Eye (tissue), 1 donor: Measurements from ENCODE around the gene GRIN1.

Experiments
- DNase-seq: peaks from one replicate; pipeline ENCODE4 v3.0.0-alpha.2; 2015

GRIN1 gene

DNA sequence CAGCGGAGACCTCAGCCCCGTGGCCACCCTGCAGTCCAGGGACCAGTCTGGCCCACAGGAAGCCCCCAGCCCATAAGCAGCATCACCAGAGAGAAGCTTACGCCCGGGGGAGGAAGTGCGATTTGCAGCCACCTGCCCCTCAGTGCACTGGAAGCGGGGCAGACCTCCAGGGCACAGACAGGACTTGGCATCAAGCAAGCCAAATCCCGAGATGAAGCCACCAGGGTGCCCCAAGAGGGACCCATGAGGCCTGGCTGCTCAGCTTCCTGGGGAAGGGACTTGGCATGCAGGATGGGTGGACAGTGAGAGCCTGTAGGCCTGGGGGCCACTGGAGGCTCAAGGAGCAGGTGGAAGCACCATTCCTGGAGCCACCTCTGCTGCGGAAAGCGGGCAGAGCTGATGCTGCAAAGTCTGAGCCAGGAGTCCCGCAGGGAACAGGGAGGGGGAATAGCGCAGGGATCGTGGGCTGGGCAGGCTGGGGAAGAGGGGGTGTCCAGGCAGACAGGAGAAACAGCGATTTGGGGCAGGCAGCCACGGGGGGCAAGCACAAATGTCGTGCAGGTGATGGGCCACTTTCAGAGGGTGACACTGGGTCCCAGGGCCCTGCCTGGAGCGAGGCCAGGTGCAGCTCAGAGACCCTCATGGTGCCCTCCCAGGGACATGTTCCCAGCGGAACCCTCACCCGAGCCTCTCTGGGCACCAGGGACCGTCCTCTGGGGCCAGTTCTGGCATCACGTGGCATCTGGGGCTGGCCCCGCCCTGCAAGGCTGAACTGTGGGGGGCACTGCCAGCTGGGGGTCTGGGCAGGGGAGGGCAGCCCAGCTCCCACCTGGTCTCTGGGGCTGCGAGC lies 27.7 kb downstream of the GRIN1 start:
- no peak for DNase-seq

DNA sequence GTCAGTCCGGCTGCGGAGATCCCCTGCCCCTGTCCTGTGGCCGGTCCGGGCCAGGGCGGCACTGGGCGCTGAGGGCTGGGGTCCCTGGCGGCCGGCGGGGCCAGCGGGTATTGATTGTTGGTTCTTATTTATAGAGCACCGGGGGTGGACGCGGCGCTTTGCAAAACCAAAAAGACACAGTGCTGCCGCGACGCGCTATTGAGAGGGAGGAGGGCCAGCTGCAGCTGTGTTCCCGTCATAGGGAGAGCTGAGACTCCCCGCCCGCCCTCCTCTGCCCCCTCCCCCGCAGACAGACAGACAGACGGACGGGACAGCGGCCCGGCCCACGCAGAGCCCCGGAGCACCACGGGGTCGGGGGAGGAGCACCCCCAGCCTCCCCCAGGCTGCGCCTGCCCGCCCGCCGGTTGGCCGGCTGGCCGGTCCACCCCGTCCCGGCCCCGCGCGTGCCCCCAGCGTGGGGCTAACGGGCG lies 28.4 kb downstream of the GRIN1 start:
- no peak for DNase-seq

DNA sequence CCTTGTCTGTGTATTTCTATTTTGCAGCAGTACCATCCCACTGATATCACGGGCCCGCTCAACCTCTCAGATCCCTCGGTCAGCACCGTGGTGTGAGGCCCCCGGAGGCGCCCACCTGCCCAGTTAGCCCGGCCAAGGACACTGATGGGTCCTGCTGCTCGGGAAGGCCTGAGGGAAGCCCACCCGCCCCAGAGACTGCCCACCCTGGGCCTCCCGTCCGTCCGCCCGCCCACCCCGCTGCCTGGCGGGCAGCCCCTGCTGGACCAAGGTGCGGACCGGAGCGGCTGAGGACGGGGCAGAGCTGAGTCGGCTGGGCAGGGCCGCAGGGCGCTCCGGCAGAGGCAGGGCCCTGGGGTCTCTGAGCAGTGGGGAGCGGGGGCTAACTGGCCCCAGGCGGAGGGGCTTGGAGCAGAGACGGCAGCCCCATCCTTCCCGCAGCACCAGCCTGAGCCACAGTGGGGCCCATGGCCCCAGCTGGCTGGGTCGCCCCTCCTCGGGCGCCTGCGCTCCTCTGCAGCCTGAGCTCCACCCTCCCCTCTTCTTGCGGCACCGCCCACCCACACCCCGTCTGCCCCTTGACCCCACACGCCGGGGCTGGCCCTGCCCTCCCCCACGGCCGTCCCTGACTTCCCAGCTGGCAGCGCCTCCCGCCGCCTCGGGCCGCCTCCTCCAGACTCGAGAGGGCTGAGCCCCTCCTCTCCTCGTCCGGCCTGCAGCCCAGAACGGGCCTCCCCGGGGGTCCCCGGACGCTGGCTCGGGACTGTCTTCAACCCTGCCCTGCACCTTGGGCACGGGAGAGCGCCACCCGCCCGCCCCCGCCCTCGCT lies 29.0 kb downstream of the GRIN1 start:
- DNase-seq, result peak; percentile 61

DNA sequence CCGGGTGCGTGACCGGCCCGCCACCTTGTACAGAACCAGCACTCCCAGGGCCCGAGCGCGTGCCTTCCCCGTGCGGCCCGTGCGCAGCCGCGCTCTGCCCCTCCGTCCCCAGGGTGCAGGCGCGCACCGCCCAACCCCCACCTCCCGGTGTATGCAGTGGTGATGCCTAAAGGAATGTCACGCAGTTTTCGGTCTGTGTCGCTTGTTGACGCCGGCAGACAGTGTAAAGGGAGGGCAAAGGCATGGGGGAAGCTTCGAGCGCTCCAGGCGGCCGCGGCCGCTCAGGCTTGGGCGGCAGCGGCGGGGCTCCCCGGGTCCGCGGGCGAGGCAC lies 29.6 kb downstream of the GRIN1 start:
- DNase-seq, result peak; percentile 47

DNA sequence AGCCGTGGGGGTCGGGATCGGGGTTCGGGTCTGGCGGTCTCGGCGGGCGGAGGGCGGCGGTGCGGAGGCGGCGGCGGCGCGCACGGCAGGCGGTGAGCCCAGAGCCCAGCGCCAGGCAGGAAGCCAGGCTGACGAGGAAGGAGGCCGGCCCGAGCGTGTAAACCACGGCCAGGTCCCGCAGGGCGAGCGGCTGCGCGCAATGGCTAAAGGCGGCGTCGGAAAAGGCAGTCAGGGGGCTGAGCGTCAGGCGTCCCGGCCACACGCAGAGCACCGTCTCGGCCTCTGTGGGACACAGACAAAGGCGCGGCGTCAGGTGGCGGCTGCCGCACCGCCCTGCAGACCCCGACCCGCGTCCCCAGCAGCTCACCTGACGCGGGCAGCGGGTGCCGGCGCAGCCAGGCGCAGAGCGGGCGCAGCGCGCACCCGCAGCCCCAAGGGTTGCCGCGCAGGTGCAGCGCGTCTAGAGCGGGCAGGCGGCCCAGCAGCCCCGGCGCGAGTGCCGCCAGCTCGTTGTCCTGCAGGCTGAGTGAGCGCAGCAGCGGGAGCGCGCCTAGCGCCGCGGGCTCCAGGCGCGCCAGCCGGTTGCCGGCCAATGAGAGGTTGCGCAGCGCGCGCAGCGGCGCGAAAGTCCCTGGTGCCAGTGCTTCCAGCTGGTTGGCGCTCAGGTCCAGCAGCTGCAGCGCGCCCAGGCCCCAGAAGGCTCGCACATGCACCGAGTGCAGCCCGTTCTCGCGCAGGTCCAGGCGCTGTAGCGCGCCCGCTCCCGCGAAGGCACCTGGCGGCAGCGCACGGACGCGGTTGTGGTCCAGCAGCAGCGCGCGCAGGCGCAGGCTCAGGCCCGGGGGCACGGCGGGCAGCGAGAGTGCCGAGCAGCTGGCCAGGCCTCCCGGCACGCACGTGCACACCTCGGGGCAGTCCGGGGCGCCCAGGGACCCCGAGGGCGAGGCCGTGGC lies 30.2 kb downstream of the GRIN1 start:
- peak; percentile 85 for DNase-seq

DNA sequence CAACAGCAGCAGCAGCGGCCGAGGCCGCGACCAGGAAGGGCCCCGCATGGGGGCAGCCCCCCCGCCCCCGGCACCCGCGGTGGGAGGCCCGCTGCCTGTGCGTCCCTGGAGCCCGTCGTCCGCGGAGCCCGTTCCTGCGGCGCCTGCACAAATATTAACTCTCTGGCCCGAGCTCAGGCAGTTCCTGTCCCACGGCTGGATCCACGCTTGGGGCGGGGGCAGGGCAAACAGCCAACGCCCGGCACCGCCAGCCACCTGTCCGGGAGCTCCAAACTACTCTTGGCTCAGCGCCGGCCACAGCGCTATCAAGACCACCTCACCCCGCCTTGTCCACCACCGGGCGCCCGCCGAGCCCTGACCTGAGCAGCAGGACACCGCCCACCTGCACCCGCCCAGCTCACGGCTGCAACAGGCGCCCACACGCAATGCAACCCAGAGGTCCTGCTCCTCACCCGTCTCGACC lies 31.0 kb downstream of the GRIN1 start, which contains the start of gene LRRC26:
LRRC26 (minus strand) TSS at position 156 of the 463 bp plus-strand sequence; CDS start at position 48, 108 bp downstream.
- DNase-seq, result no peak

DNA sequence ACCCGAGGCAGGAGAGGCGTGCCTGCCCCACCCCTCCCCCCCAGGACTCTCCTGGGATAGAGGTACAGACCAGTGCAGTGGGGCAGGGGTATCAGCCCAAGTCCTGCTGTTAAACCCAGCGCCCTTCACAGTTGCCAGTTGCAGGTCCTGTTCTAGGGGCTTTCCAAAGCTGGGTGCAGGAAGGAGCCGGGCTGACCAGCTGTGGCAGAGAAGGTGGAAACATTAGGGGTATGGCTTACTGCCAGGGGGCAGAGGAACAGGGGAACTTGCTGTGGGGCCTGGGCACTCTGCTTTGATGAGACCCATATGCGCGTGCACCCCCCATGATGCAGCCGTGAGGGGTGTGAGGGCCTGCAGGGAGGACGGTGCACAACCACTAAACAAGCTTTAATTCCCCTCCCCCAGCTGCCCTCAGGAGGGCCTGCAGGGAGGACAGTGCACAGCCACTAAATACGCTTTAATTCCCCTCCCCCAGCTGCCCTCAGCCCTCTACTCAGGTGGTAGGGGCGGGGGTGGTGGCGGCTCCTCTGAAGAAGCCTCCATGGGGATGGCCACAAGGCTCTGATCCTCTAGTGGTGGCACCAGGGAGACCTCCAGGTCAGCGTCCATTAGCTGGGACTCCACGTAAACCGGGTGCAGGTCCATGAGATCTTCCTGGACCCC lies 31.7 kb downstream of the GRIN1 start:
- DNase-seq, result no peak

DNA sequence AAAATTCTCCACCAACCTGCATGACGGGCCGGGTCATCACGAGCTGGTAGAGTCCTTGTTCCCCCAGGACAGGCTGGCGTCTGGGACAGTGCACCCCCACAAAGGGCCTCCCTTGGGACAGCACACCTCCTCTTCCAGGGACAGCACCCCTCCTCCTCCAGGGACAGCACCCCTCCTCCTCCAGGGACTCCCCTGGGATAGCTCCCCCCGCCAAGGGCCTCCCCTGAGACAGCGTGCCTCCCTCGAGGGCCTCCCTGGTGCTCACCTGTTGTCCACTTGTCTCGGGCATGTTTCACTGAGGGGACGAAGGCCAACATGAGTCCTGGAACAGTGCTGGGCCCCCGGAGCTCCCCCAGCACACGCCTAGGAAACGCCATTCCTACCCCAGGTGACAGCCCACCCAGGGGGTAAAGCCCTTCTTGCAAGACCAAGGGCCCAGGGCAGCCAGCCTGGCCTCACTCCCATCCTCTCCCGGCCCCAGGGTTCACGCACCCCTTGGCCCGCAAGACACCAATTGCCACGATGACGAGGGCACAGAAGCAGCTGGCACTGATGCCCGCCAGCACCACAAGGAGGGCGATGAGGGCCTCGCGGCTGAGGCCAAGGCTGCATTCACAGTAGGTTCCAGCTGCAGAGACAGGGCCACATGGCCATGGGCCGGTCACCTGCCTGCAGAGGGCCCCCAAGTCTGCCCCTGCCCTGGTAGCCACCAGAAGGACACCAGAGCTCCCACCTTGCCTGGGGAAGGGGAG lies 32.4 kb downstream of the GRIN1 start:
- DNase-seq, result no peak

DNA sequence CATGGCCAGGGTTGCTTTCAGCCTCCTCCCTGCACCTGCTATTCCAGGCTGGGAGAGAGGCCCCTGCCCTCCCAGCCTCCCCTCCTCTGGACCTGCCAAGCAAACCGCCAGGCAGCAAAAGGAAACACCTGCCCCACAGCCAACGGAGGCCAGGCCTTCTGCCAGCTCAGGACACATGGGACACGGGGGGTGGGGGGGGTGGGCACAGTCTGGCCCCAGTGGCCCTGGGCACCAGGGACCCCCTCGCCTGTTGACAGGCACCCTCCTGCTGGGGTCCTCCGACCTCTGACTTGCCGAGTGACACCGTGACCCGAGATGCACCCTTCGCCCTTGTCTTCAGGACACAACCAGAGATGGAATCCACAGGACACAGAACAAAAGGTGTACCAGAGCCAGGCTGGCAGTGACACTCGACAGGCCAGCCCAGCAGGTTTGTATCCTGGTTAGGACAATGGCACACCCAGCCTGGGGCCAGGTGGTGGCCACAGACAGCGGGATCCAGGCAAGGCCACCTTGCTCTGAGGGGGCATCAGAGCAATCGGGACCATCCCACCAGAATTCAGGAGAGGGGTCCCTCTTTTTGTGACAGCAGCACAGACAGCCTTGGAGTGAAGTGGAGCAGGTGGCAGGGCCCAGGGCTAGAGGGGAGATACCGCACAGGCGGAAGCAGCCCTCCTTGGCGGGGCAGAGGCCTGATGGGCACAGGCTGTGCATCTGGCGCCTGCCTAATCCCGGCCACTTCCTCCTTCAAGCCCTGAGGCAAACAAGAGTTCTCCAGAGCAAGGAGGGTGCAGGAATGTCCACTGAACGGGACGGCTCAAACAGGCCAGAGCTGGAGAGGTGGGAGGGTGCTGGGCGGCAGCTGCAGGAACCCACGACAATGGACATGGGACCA lies 34.2 kb downstream of the GRIN1 start:
- DNase-seq, result no peak

DNA sequence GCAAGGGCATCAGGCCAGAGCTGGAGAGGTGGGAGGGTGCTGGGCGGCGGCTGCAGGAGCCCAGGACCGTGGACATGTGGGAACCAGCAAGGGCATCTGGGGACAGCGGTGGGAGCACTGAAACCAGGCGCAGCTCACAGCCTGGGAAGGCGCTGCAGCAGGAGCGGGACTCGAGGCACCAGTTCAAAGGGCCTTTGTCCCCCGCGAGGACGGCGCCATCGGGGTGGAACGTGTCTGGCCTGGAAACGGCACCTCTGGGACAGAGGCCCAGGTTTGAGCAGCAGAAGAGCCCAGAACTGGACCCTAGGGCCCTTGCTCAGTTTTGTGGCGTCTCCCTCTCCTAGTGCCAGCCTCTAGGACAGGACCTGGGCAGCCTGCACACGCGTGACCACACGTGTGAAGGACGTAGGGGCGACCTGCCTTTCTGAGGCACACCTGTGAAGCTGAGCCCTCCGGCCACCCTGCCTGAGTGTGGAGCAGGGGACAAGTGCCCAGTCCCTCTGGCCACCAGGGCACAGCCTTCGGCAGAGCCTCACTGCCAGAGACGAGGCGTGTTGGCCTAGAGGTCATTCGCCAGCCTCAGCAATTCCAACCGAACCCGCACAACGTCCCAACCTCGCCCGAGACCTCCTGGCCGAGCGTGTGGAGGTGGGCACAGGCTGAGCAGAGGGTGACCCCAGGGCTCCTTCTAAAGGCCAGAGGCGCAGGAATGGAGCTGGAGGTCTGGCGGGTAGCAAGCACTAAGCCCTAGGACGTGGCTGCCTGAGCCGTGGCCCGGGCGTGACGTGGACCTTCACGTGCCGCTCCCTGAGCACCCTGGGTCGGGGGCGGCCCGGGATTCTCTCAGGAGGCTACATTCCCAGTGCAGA lies 35.1 kb downstream of the GRIN1 start:
- DNase-seq, result no peak

DNA sequence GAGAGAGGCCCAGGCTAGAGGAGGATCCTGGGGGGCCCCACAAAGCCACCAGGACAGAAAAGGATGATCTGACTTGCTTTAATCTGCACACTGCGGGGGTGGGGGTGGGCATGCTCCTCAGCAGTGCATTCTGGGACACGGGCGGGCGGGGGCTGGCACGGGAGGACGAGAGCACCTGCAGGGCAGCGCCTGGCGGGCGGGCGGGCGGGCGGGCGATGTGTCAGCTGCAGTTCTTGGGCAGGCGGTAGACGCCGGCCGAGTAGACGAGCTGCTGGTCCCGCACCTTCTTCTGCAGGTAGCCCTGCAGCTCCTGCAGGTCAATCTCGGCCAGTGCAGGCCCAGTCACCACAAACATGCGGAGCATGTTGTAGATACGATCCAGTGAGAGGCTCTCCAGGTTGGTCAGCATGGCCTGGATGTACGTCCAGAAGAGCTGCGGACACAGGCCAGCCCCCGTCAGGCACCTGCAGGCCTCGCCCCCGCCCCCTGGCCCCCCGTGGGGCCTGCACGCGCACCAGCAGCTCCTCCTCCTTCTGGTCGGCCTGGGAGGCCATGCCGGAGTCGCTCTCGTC lies 35.9 kb downstream of the GRIN1 start:
- DNase-seq, result no peak

DNA sequence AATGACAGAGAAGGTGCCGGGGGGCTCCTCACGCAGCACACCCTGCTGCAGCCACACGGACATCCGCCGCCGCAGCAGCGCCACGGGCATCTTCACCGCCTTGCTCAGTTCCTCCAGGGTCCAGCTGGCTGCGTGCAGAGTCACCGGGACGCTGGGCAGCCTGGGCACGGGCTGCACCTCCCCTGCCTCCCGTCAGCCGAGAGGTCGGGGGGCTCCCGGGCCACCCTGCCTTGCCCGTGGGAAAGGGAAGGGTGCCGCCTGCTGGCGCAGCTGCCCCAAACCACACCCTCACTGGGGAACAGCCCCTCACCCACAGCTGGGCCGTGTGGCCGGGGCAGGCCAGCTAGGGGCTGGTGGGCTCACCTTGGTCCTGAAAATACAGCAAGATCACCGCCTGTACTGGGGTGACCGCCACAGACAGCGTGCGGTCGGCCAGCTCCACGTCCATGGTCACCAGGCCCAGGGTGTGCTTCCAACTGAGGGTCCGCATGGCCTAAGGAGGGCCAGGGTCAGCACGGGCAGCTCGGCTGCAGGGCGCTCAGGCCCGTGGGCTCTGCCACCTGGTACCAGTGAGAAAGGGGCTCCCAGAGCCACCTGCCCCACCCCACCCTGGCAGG lies 36.5 kb downstream of the GRIN1 start:
- no peak for DNase-seq

DNA sequence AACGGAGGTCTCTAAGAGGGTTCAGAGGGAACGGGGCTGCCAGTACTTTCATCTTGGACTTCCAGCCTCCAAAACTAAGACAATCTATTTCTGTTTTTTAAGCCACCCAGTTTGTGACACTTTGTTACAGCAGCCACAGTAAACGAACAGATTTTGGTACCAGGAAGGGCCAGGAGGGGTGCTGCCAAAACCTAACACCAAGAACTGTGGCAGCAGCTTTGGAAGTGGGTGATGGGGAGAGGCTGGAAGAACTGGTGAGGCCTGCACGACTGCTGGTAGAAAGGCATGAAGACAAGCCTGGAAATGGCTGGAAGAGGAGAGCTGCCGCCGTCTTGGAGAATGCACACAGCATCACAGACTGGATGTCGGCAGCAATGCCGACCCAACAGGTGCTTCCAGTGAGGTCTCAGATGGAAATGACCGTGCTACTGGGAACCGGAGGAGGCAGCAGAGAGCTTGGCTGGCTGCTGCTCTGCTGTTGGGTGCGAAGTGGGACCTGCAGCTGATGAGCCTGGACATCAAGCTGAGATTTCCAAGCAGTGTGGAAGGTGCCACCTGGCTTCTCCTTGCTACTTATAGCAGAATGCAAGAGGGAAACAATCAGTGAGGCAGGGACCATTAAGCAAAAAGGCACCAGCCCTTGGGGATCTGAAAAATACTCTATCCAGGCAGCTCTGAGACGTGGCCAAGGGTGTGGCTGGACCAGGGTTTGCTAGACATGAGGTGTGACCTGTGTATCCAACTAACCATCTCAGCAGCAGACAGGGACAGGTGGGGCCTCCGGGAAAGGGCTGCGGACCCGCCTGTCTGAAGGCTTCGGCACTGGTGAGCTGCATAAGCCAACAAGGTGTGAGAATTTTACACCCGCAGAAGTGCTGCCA lies 37.6 kb downstream of the GRIN1 start:
- DNase-seq, result no peak

DNA sequence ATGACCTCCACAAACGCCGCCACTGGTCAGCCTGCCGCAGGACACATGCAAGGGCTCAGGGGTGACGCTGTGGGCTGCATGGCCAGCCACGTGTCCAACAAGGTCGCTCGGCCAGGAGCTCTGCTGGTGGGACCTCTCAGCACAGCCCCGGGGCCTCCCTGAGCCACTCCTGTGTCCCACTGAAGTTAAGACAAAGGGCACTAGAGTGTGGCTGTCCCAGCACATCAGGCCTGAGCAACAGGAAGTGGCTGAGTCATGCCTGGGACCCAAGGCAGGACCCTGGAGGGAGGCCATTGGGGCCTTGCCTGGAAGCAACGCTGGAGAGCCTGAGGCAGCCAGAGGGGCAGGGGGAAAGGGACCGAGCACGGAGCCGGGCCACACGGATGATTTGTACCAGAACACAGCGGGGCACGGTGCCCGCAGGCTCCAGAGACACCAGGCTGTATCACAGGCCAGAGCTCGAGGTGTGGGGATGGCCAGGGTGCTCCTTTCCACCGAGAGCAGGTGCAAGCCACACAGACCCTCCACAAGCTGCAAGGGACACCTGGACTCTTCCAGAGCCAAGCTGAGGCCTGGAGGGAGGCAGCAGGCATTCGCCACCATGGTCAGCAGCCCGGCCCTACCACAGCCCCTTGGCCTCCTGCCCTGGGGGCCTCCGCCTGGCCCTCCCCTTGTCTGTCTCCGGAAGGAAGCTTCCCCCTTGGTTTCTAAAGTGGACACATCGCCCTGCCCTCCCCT lies 39.4 kb downstream of the GRIN1 start:
- no peak for DNase-seq

DNA sequence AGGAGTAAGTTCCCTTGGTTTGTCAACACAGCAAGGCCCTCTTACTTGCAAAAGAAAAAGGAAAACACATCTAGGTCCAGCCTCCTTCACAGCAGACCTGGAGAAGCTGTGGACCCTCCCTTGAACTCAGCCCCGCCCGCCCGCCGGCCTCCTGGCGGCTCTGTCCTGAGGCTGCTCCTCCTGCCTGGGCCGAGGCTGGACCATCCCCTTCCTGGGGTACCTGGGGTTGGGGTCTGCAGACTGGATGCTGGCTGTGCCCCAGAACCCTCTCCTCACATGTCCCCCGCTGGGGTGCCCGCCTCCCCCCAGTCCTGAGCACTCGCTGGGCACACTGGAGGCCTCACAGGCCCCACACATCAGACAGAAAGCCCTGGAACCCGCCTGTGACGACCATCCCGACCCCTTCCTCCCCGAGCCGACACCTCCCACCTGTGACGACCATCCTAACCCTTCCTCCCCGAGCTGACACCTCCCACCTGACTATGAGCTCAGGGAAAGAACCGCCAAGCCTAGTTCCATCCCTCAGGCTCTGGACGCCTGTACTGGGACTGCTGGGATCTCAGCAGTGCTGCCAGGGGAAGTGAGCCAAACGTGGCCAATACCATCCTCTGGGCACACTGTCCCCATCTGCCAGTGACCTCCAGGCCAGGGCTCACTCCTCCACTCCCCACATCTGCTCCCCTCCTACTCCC lies 40.1 kb downstream of the GRIN1 start:
- DNase-seq, result no peak

DNA sequence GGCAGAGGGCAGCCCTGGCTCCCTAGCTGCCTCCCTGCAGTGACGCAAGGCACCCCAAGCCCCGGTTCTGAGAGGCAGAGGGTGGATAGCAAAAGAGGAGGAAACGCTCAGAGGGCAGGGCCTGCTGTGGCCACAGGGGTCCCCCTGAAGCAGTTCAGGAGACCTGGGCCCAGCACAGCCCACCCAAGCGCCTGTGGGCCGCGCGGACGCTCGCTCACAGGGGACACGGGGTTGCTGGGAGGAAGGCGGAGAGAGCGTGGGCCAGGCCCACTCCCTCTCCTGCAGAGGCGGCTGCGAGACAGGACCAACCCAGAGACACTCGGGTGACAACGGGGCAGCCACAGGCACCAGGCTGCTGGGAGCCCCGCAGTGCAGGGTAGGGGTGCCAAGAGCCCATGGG lies 40.8 kb downstream of the GRIN1 start:
- DNase-seq, result no peak
